Retinal pigment epithelial cell (primary cell): ENCODE results near the gene AK2.

Experiments used
- DNase-seq: peaks from one replicate; pipeline ENCODE4 v3.0.0-alpha.2; 2010; ENCODE audit warnings: low read depth
- H3K4me3 ChIP-seq: 2 replicates; pipeline ENCODE4 v1.5.1; 2011; ENCODE audit warnings: mild to moderate bottlenecking, low read length, control low read depth, moderate library complexity
- CTCF ChIP-seq: conservative IDR thresholded peaks from 2 replicates; pipeline ENCODE4 v1.5.1; 2011; ENCODE audit warnings: low read depth, low read length, control low read depth, inconsistent platforms

AK2 gene

GRCh38 chr1:32960819-32961355 is 75.8 kb downstream of the AK2 start:
- TF ChIP-seq CTCF = no peak
- H3K4me3 ChIP-seq = no peak overlapping the region
- no peak for DNase-seq

- no peak for TF ChIP-seq CTCF
- no peak overlapping the region for H3K4me3 ChIP-seq
- DNase-seq = no peak
Measured at GRCh38 chr1:32960342-32960741, 76.3 kb downstream of the AK2 start.

GRCh38 chr1:32958827-32959226 is 77.9 kb downstream of the AK2 start:
- H3K4me3 ChIP-seq = no peak overlapping the region
- DNase-seq = no peak
- no peak for TF ChIP-seq CTCF
